GM18505 (cell line): Measurements from ENCODE around the gene AGA.
A peak's percentile ranks its signal among the peaks of the same experiment; 100 is the strongest.

Experiments used
- ATAC-seq: cut with Tn5 transposase; IDR thresholded peaks from one replicate; pipeline ENCODE4 v1.9.1; 2021; ENCODE audit not compliant: unreplicated experiment
- POLR2A ChIP-seq: IDR thresholded peaks from 4 replicates; pipeline ENCODE4 v1.6.1; 2011; ENCODE audit warnings: borderline replicate concordance; ENCODE audit not compliant: insufficient read depth, insufficient read length; ENCODE audit errors: extremely low read depth

AGA gene

GRCh38 chr4:177441803-177442622 is at the start of gene AGA:
AGA (minus strand) TSS chr4:177442437; CDS start chr4:177442375, 62 bp downstream.
- ATAC-seq = peak; percentile 92
- peak; percentile 95 for TF ChIP-seq POLR2A

DNA sequence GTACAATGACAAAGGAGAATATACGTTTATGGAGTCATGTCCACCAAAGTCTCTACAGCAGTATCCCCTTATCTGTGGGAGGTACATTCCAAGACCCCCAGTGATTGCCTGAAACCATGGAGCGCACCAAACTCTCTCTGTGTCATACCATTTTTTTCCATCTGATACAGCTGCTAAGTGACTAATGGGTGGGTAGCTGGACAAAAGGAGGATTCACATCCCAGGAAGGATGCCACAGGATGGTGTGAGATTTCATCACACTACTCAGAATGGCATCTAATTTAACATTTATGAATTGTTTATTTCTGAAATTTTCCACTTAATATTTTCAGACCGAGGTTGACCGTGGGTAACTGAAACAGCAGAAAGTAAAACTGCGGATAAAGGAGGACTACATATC is 49.8 kb upstream of the AGA start:
- ATAC-seq = no peak
- TF ChIP-seq POLR2A = no peak

- ATAC-seq = no peak
- TF ChIP-seq POLR2A = no peak
These were observed 48.5 kb upstream of the AGA start for GRCh38 chr4:177490769-177491168.

DNA sequence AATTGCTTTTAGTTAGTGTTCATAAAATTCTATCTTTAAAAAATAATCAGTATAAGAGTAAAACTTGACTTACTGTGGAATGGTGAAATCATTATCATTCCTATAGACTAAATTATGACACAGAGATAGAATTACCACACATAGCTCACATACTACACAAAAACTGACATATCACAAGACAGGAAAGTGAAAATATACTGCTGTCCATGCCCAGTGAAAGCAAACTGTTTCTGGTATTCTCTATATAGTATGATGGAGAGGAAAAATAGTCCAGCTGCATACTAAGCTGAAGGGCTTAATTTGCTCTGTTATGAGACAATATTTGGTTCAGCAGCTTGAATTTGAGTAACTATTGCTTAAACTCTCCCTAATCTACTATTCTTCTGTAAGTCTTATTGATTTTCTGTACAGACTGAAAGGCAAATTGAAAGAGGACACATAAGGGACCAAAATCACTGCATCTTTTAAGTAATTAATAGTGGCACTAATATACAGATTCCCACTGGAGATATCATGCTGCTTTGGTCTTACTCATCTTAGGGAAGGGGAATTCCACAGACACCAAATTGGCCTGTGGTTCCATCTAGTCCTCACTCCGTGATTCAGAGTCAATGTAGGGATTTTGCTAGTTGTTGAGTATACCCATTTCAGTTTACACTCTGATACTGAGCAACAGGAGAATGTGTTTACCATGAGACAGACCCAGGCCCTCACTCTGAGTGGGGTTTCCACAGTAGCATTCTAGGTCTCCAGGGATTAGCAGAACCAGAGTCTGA is 47.4 kb upstream of the AGA start:
- no peak for TF ChIP-seq POLR2A
- no peak for ATAC-seq

DNA sequence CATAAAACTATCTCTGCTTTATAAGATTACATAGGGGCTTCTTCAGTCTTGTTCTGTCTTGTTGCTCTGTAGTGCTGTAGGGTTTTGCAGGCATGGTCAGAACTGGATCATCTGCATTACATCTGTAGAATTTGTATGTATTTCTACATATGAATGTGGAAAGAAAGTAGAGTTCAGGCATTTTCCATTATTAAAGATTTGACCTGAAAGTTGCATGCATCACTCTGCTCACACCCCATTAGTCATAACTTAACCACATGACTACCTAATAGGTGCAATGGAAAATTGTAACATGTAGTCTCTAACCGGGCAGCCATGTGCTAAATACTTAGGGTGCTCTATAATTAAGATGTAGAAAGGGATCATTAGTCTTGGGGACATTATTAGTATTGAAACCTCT is 45.7 kb upstream of the AGA start:
- TF ChIP-seq POLR2A = no peak
- ATAC-seq = no peak

GRCh38 chr4:177485528-177485927 is 43.3 kb upstream of the AGA start:
- TF ChIP-seq POLR2A = no peak
- ATAC-seq = no peak

DNA sequence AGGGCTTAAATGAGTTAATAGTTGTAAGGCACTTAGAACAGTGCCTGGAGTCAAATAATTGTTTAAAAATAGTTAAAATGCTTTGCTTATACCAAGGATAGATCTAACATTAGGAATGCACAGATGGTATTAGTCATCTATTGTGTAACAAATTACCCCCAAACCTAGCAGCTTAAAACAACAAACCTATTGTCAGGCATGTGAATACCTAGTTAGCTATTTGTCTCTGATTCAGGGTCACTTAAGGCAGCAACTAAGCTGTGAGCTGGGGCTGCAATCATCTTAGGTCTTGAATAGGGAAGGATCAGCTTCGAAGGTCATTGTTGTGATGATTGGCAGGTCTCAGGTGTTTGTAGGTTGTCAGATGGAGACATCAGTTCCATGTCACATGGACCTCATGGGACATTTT is 42.4 kb upstream of the AGA start:
- ATAC-seq = no peak
- no peak for TF ChIP-seq POLR2A

- no peak for ATAC-seq
- no peak for TF ChIP-seq POLR2A
These were observed 41.5 kb upstream of the AGA start for GRCh38 chr4:177483760-177484159.

DNA sequence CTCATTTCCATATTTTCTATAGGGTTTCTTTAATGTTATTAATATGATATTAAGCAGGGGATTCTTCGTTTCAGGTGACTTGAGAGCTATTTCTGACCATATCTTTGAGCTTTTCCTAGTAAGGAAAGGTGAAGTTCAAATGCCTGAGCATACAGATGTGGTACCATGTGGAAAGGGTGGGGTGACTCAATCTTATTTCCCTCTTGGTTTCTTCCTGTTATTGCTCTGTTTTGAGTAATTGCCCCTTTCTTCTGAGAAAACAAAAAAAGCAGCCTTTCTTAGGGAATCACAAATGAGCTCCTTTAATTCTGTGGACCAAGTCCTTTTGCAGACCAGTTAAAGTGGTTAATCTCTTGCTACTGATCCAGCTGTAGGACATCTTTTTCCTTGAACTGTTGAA is 41.0 kb upstream of the AGA start:
- no peak for TF ChIP-seq POLR2A
- no peak for ATAC-seq

- no peak for ATAC-seq
- no peak for TF ChIP-seq POLR2A
These were observed 40.1 kb upstream of the AGA start for GRCh38 chr4:177482367-177482766.

GRCh38 chr4:177480795-177481194 is 38.6 kb upstream of the AGA start:
- no peak for ATAC-seq
- no peak for TF ChIP-seq POLR2A

GRCh38 chr4:177479063-177479462 is 36.8 kb upstream of the AGA start:
- no peak for TF ChIP-seq POLR2A
- ATAC-seq = no peak

- TF ChIP-seq POLR2A = no peak
- no peak for ATAC-seq
These were observed 36.3 kb upstream of the AGA start for GRCh38 chr4:177478496-177478895.

GRCh38 chr4:177473991-177474390 is 31.8 kb upstream of the AGA start:
- no peak for TF ChIP-seq POLR2A
- no peak for ATAC-seq
